Glutamatergic neuron (in vitro differentiated cells): ENCODE results near the gene NAV1. TPM values are rescaled to one million over a fixed set of nuclear protein-coding genes. Genes with fewer than 3 reads are reported as not detected.
"Not testable (repeated sequence)": the region's sequence is repeated elsewhere in the genome, so short reads cannot be mapped to it uniquely, and the experiment has no call there.

ENCODE experiments used
- DNase-seq: peaks from one replicate; pipeline ENCODE4 v3.0.0; 2022
- H3K27ac Mint-ChIP-seq: one replicate; pipeline ENCODE4 v1.8.0; 2020; ENCODE audit warnings: mild to moderate bottlenecking, mixed read lengths, inconsistent platforms; ENCODE audit not compliant: unreplicated experiment
- H3K27me3 Mint-ChIP-seq: one replicate; pipeline ENCODE4 v1.8.0; 2020; ENCODE audit warnings: mild to moderate bottlenecking, moderate library complexity, mixed read lengths, inconsistent platforms; ENCODE audit not compliant: unreplicated experiment
- H3K36me3 Mint-ChIP-seq: one replicate; pipeline ENCODE4 v1.8.0; 2020; ENCODE audit warnings: mild to moderate bottlenecking, mixed read lengths, inconsistent platforms; ENCODE audit not compliant: unreplicated experiment
- H3K4me1 Mint-ChIP-seq: one replicate; pipeline ENCODE4 v1.8.0; 2020; ENCODE audit warnings: mild to moderate bottlenecking, low read depth, mixed read lengths, inconsistent platforms; ENCODE audit not compliant: unreplicated experiment
- H3K4me3 Mint-ChIP-seq: one replicate; pipeline ENCODE4 v1.8.0; 2020; ENCODE audit warnings: mild to moderate bottlenecking, mixed read lengths, inconsistent platforms; ENCODE audit not compliant: unreplicated experiment
- H3K9me3 Mint-ChIP-seq: one replicate; pipeline ENCODE4 v1.8.0; 2020; ENCODE audit warnings: mild to moderate bottlenecking, moderate library complexity, mixed read lengths, inconsistent platforms; ENCODE audit not compliant: unreplicated experiment
- total RNA-seq: library from RNA; stranded (reverse); fragmentation: NEBNext Ultra II Directional; extraction: Animal tissue kit (Norgen Biotek cat#: 25700); gene quantifications from one replicate; pipeline ENCODE4 v1.2.1, GENCODE V29; 2021; ENCODE audit not compliant: unreplicated experiment
- TF ChIP-seq, protein P1 (sequence below): fragments of 200-600 bp; sonication (generic); IDR thresholded peaks from one replicate; pipeline ENCODE4 v1.5.0; 2021; ENCODE audit not compliant: partially characterized antibody, unreplicated experiment

Gene NAV1
- total RNA-seq, 1 donor from 2014 or later = 124 TPM

DNA sequence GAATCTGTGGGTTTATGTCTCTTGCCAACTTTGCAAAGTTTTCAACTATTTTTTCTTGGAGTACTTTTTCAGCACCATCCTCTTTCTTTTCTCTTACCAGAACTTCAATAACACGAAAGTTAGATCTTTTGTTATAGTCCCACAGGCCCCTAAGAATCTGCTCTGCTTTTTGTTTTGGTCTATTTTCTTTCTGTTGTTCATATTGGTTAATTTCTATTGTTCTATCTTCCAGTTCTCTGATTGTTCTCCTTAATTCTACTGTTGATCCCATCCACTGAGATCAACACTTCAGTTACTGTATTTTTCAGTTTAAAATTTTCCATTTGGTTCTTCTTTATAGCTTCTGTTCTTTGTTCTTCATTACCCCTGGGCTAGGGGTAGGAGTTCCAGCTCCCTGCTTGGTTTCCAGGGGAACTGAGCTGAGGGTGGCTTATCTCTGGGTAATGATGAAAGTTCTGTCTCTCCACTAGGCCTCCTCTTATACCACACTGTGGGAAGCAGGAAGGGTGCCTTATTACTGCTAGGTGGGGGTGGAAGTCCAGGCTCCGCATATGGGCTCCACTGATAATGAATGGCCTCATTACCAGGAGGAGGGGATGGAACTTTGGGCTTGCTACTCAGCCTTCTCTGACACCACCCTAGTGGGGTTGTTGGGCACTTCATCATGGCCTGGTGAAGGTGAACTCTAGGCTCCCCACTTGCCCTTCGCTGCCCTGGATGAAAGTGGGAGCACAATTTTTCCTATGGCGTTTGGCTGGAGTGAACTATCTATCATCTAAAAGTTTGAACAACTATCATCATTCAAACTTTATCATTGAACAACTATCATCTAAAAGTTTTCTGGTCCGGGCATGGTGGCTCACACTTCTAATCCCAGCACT, 39.3 kb downstream of the NAV1 start:
- Mint-ChIP-seq H3K27me3 (peaks cover 4% of the 10 kb centered on the region), H3K27ac (no peak overlapping the region), H3K4me3 (no peak overlapping the region), H3K9me3 (no peaks in the 10 kb centered on the region), H3K36me3 (peaks cover 16% of the 10 kb centered on the region), H3K4me1 (no peaks in the 10 kb centered on the region)
- no peak for DNase-seq
- TF ChIP-seq, protein P1, sequence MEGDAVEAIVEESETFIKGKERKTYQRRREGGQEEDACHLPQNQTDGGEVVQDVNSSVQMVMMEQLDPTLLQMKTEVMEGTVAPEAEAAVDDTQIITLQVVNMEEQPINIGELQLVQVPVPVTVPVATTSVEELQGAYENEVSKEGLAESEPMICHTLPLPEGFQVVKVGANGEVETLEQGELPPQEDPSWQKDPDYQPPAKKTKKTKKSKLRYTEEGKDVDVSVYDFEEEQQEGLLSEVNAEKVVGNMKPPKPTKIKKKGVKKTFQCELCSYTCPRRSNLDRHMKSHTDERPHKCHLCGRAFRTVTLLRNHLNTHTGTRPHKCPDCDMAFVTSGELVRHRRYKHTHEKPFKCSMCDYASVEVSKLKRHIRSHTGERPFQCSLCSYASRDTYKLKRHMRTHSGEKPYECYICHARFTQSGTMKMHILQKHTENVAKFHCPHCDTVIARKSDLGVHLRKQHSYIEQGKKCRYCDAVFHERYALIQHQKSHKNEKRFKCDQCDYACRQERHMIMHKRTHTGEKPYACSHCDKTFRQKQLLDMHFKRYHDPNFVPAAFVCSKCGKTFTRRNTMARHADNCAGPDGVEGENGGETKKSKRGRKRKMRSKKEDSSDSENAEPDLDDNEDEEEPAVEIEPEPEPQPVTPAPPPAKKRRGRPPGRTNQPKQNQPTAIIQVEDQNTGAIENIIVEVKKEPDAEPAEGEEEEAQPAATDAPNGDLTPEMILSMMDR = no peak

DNA sequence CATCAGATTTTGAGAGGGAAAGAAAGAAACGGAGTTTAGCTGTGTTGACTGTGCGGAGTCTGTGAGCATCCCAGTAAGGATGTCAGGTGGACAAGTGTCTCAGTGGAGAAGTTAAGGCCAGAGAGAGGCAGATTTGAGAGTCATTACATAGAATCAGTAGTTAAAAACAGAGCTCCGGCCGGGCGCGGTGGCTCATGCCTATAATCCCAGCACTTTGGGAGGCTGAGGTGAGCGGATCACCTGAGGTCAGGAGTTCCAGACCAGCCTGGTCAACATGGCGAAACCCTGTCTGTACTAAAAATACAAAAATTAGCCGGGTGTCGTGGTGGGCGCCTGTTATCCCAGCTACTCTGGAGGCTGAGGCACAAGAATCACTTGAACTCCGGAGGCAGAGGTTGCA, 42.4 kb downstream of the NAV1 start:
- H3K27ac Mint-ChIP-seq, DNase-seq, H3K4me1 Mint-ChIP-seq, H3K27me3 Mint-ChIP-seq, H3K9me3 Mint-ChIP-seq, H3K4me3 Mint-ChIP-seq: not testable (repeated sequence)
- peaks cover 11% of the 10 kb centered on the region for H3K36me3 Mint-ChIP-seq

DNA sequence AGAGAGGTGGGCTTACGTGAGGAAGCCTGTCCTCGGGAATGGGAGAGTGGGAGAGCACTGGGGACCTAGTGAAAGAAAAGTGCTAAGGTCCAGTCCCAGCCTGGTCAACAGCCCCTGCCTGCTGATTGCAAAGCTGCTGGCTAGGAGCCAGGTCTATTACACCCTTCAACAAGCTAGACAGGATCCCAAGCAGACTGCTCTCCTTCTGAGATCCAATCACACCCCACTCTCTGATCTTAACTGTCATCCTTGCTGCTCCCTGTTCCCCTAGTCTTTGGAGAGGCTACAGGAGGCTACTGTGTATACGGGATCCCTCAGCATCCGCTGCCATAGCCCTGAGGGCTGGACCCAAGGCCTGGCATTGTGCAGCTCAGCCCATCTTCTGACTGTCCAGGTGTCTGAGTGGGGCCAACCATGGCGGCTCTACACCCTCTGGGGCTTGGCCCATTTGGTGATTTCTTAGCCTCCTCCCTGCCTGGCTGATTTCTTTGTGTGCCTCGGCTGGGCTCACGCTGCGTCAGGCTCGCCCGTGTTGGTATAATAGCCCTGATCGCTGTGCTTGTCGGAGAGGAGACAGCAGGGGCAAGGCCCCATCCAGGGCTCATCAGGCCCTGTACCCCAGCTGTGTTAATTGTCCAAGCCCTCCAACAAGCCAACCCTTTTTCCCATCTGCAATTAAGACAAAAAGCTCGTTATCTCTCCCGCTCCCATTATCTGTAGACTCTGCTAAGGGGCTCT, 43.9 kb downstream of the NAV1 start:
- Mint-ChIP-seq H3K9me3 (no peaks in the 10 kb centered on the region), H3K4me1 (no peaks in the 10 kb centered on the region), H3K27me3 (peaks cover 4% of the 10 kb centered on the region), H3K27ac (no peak overlapping the region), H3K4me3 (no peak overlapping the region), H3K36me3 (peaks cover 7% of the 10 kb centered on the region)
- TF ChIP-seq, protein P1 = no peak
- no peak for DNase-seq

DNA sequence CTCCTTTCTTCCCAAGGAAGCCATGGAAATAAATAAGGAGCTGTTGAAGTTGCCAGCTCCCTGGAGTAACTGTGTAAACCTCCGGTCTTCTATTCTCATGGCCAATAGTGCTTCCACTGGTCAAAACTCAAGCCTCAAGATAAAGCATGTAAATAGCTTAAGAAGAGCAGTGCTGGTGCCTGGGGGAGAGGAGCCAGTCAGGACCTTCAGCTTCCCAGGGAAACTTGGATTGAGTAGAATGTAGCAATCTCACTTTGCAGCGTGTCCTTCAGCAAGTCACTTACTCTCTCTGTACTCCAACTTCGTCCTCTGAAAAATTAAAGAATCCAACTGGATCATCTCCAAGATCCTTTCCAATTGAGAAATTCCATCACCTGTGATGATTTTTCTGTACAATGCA, 44.7 kb downstream of the NAV1 start:
- Mint-ChIP-seq H3K4me3 (no peak overlapping the region), H3K9me3 (no peaks in the 10 kb centered on the region), H3K27me3 (peaks cover 4% of the 10 kb centered on the region), H3K27ac (no peak overlapping the region), H3K4me1 (no peaks in the 10 kb centered on the region), H3K36me3 (no peaks in the 10 kb centered on the region)
- TF ChIP-seq, protein P1 = no peak
- DNase-seq = no peak

DNA sequence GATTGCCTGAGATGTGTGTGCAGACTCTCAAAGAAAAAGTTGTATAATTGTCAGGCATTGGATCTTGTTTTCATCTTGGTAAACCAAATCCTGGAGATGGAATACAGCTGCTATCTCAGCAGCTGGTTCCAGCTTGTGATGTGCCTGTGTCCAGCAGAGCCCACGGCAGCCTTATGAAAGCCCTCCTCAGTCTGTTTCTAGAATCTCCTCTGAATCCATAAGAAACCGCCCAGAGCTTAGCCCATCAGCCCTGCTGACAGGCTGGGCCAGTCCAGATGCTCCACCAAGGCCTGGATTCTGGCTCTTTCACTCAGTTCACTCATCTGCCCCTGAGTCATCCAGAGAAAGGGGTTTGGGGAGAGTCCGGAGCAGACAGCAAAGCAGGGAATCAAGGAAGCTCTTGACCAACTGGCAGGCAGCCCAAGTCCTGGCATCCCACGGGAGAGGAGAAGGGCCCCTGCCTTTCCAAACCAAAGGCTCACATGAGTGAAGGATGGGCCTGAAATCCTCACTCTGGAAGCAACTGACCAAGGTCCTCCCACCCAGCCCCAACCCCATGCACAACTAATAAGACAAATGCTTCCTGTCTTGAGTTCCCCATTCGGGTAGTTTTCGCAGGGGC, 45.7 kb downstream of the NAV1 start:
- Mint-ChIP-seq H3K4me1 (no peaks in the 10 kb centered on the region), H3K27ac (no peak overlapping the region), H3K4me3 (no peak overlapping the region), H3K36me3 (no peaks in the 10 kb centered on the region), H3K9me3 (no peaks in the 10 kb centered on the region), H3K27me3 (peaks cover 4% of the 10 kb centered on the region)
- TF ChIP-seq, protein P1 = no peak
- DNase-seq = no peak
